ENCODE measurements around the gene ADH7. TPM values are rescaled to one million over a fixed set of nuclear protein-coding genes. Genes with fewer than 3 reads are reported as not detected.

ADH7 gene
- total RNA-seq (2022; extraction: Qiagen RNA extraction; ENCODE audit: low read depth): not detected in 5 replicates

DNA sequence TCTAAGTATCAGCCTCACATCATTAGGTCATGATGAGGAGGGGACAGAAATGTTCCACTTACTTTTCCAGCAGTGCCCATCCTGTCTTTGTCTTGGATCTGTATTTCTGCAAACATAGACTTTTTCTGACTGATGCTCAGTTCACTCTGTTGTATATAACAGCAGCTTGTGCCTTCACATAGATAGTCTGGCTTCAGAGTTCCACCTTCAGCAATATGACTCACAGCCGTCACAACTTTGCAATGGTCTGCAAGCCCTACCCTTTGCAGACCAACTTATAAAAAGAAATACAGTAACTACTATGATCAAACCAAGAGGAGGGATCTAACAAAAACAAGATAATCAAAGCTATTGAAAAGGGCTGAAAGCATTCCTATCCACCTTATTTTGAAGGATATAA lies at the start of gene ADH7:
Gene ADH7 (minus strand): TSS at position 189 of the 400 bp plus-strand sequence. CDS start 109 bp downstream, at position 80.

Other genes starting within 250 kb of the ADH7 start
- gene ADH6, start 216.1 kb downstream of the ADH7 start, total RNA-seq (2022; extraction: Qiagen RNA extraction; ENCODE audit: low read depth): 0.05 to 0.06 TPM in 2 of 5 replicates, not detected in the others
- gene ADH1A, start 144.4 kb downstream of the ADH7 start, total RNA-seq (2022; extraction: Qiagen RNA extraction; ENCODE audit: low read depth): not detected in 5 replicates
- gene ADH1B, start 113.9 kb downstream of the ADH7 start, total RNA-seq (2022; extraction: Qiagen RNA extraction; ENCODE audit: low read depth): not detected in 5 replicates
- not detected in 5 replicates for gene ADH1C, start 82.6 kb downstream of the ADH7 start, total RNA-seq (2022; extraction: Qiagen RNA extraction; ENCODE audit: low read depth)
- gene C4orf17, start 75.7 kb upstream of the ADH7 start, total RNA-seq (2022; extraction: Qiagen RNA extraction; ENCODE audit: low read depth): not detected in 5 replicates
- 4.0 to 5.7 TPM (median 5.0 TPM) in 5 replicates for gene TRMT10A, start 128.7 kb upstream of the ADH7 start, total RNA-seq (2022; extraction: Qiagen RNA extraction; ENCODE audit: low read depth)
- gene MTTP, start 139.5 kb upstream of the ADH7 start, total RNA-seq (2022; extraction: Qiagen RNA extraction; ENCODE audit: low read depth): 0.07 TPM in 1 of 5 replicates, not detected in the others
- gene C4orf54, start 222.5 kb upstream of the ADH7 start, total RNA-seq (2022; extraction: Qiagen RNA extraction; ENCODE audit: low read depth): not detected in 5 replicates

Measured in A549 treated with DMSO at 1 μM for 4 hours (cell line).